ENCODE data around the gene FAN1. TPM values are rescaled to one million over a fixed set of nuclear protein-coding genes. Genes with fewer than 3 reads are reported as not detected.

Gene FAN1
- total and polyA plus RNA-seq, 2 donors (not counting 1 experiment from before 2014, with no cell fraction given): 8.9 to 25.1 TPM

- no peak overlapping the region for H3K4me3 ChIP-seq (replicated peaks in 1 of 4; ENCODE audit: control extremely low read depth in 1 of 4, insufficient read depth in 1 of 4, low read depth in 3 of 4, low read length in 4 of 4)
- H3K36me3 ChIP-seq (ENCODE audit: control insufficient read depth, insufficient read depth, low read length): peaks cover 13% of the 10 kb centered on the region
- TF ChIP-seq EZH2 (IDR thresholded peaks at IDR 0.05; ENCODE audit: low read length, missing control alignments) (no peak), CTCF (conservative IDR thresholded peaks at IDR 0.05 in 1 of 2, IDR thresholded peaks at IDR 0.05 in 1 of 2; ENCODE audit: low read depth in 1 of 2, low read length in 2 of 2) (no peak)
- H3K27me3 ChIP-seq (ENCODE audit: control insufficient read depth, insufficient read depth, low read length): no peaks in the 10 kb centered on the region
- no peaks in the 10 kb centered on the region for H3K79me2 ChIP-seq (ENCODE audit: control insufficient read depth, insufficient read depth, low read length)
- peaks cover 8% of the 10 kb centered on the region for H3K4me1 ChIP-seq (ENCODE audit: control insufficient read depth, extremely low read depth, insufficient read depth, low read length)
- H2AFZ ChIP-seq (ENCODE audit: low read length): no peak overlapping the region
- no peak overlapping the region for H3K9ac ChIP-seq (ENCODE audit: insufficient read depth, low read length)
- DNase-seq (ENCODE audit: low read depth in 2 of 2): no peak
- no peaks in the 10 kb centered on the region for H3K9me3 ChIP-seq (ENCODE audit: control insufficient read depth, insufficient read depth, low read depth, low read length)
- H3K27ac ChIP-seq (ENCODE audit: insufficient read depth, low read length): no peak overlapping the region
- no peaks in the 10 kb centered on the region for H4K20me1 ChIP-seq (ENCODE audit: control insufficient read depth, extremely low read depth, insufficient read depth, low read length)
- H3K4me2 ChIP-seq (ENCODE audit: extremely low read depth, insufficient read depth, low read length): no peak overlapping the region
Observed at GRCh38 chr15:30929064-30929669, 25.5 kb downstream of the FAN1 start.

GRCh38 chr15:30929982-30930381 is 26.3 kb downstream of the FAN1 start:
- Histone ChIP-seq H3K4me3 (replicated peaks in 1 of 4; ENCODE audit: control extremely low read depth in 1 of 4, insufficient read depth in 1 of 4, low read depth in 3 of 4, low read length in 4 of 4) (no peak overlapping the region), H2AFZ (ENCODE audit: low read length) (no peak overlapping the region), H3K36me3 (ENCODE audit: control insufficient read depth, insufficient read depth, low read length) (peaks cover 14% of the 10 kb centered on the region), H3K27me3 (ENCODE audit: control insufficient read depth, insufficient read depth, low read length) (no peaks in the 10 kb centered on the region), H3K27ac (ENCODE audit: insufficient read depth, low read length) (no peak overlapping the region), H3K9ac (ENCODE audit: insufficient read depth, low read length) (no peak overlapping the region), H4K20me1 (ENCODE audit: control insufficient read depth, extremely low read depth, insufficient read depth, low read length) (no peaks in the 10 kb centered on the region), H3K79me2 (ENCODE audit: control insufficient read depth, insufficient read depth, low read length) (no peaks in the 10 kb centered on the region), H3K4me1 (ENCODE audit: control insufficient read depth, extremely low read depth, insufficient read depth, low read length) (peaks cover 8% of the 10 kb centered on the region), H3K4me2 (ENCODE audit: extremely low read depth, insufficient read depth, low read length) (no peak overlapping the region), H3K9me3 (ENCODE audit: control insufficient read depth, insufficient read depth, low read depth, low read length) (no peaks in the 10 kb centered on the region)
- no peak for TF ChIP-seq EZH2 (IDR thresholded peaks at IDR 0.05; ENCODE audit: low read length, missing control alignments)
- no peak for TF ChIP-seq CTCF (conservative IDR thresholded peaks at IDR 0.05 in 1 of 2, IDR thresholded peaks at IDR 0.05 in 1 of 2; ENCODE audit: low read depth in 1 of 2, low read length in 2 of 2)
- no peak for DNase-seq (ENCODE audit: low read depth in 2 of 2)

- peaks cover 13% of the 10 kb centered on the region for H3K36me3 ChIP-seq (ENCODE audit: control insufficient read depth, insufficient read depth, low read length)
- H3K4me1 ChIP-seq (ENCODE audit: control insufficient read depth, extremely low read depth, insufficient read depth, low read length): peaks cover 8% of the 10 kb centered on the region
- H4K20me1 ChIP-seq (ENCODE audit: control insufficient read depth, extremely low read depth, insufficient read depth, low read length): no peaks in the 10 kb centered on the region
- no peaks in the 10 kb centered on the region for H3K9me3 ChIP-seq (ENCODE audit: control insufficient read depth, insufficient read depth, low read depth, low read length)
- DNase-seq (ENCODE audit: low read depth in 2 of 2): no peak
- no peak overlapping the region for H3K4me2 ChIP-seq (ENCODE audit: extremely low read depth, insufficient read depth, low read length)
- no peak overlapping the region for H3K9ac ChIP-seq (ENCODE audit: insufficient read depth, low read length)
- no peaks in the 10 kb centered on the region for H3K27me3 ChIP-seq (ENCODE audit: control insufficient read depth, insufficient read depth, low read length)
- no peak overlapping the region for H2AFZ ChIP-seq (ENCODE audit: low read length)
- H3K4me3 ChIP-seq (replicated peaks in 1 of 4; ENCODE audit: control extremely low read depth in 1 of 4, insufficient read depth in 1 of 4, low read depth in 3 of 4, low read length in 4 of 4): no peak overlapping the region
- TF ChIP-seq EZH2 (IDR thresholded peaks at IDR 0.05; ENCODE audit: low read length, missing control alignments) (no peak), CTCF (conservative IDR thresholded peaks at IDR 0.05 in 1 of 2, IDR thresholded peaks at IDR 0.05 in 1 of 2; ENCODE audit: low read depth in 1 of 2, low read length in 2 of 2) (no peak)
- H3K79me2 ChIP-seq (ENCODE audit: control insufficient read depth, insufficient read depth, low read length): no peaks in the 10 kb centered on the region
- no peak overlapping the region for H3K27ac ChIP-seq (ENCODE audit: insufficient read depth, low read length)
Observed at GRCh38 chr15:30930422-30930821, 26.7 kb downstream of the FAN1 start.

Data from fibroblast of lung (primary cell).